ENCODE results near the gene FAM216B.

The FAM216B gene

GRCh38 chr13:42834946-42835345, 53.6 kb downstream of the FAM216B start:
- Histone ChIP-seq H3K4me3 (ENCODE audit: insufficient read depth, low read length, poor library complexity, severe bottlenecking) (no peak overlapping the region), H3F3A (ENCODE audit: insufficient read depth) (no peaks in the 10 kb centered on the region), H3K4me2 (ENCODE audit: low read depth, low read length, poor library complexity, severe bottlenecking) (no peak overlapping the region), H3K9me2 (replicated peaks; ENCODE audit: insufficient read depth, low read length) (no peaks in the 10 kb centered on the region), H3K36me3 (ENCODE audit: low read length) (no peaks in the 10 kb centered on the region), H3K79me2 (ENCODE audit: insufficient read depth, low read length) (no peaks in the 10 kb centered on the region), H3K9me3 (ENCODE audit: insufficient read depth, low read length) (no peaks in the 10 kb centered on the region), H3K9ac (ENCODE audit: low read length) (no peak overlapping the region), H3K27ac (ENCODE audit: low read depth, low read length) (no peak overlapping the region), H3K27me3 (ENCODE audit: low read length) (no peaks in the 10 kb centered on the region), H2AFZ (ENCODE audit: low read depth, low read length, severe bottlenecking) (no peak overlapping the region), H4K20me1 (ENCODE audit: low read depth, low read length) (no peaks in the 10 kb centered on the region)
- no peak for TF ChIP-seq CTCF (IDR thresholded peaks at IDR 0.05; ENCODE audit: insufficient read depth, low read length, poor library complexity, severe bottlenecking)

GRCh38 chr13:42836930-42837690, 55.7 kb downstream of the FAM216B start:
- Histone ChIP-seq H3K9me2 (replicated peaks; ENCODE audit: insufficient read depth, low read length) (no peaks in the 10 kb centered on the region), H3K27me3 (ENCODE audit: low read length) (no peaks in the 10 kb centered on the region), H3K9ac (ENCODE audit: low read length) (no peak overlapping the region)

More at GRCh38 chr13:42836930-42837690, 55.7 kb downstream of the FAM216B start:
- H4K20me1 ChIP-seq (ENCODE audit: low read depth, low read length): no peaks in the 10 kb centered on the region
- no peaks in the 10 kb centered on the region for H3K36me3 ChIP-seq (ENCODE audit: low read length)
- H3K4me3 ChIP-seq (ENCODE audit: insufficient read depth, low read length, poor library complexity, severe bottlenecking): no peak overlapping the region
- no peaks in the 10 kb centered on the region for H3K9me3 ChIP-seq (ENCODE audit: insufficient read depth, low read length)
- no peak overlapping the region for H3K27ac ChIP-seq (ENCODE audit: low read depth, low read length)
- no peak for TF ChIP-seq CTCF (IDR thresholded peaks at IDR 0.05; ENCODE audit: insufficient read depth, low read length, poor library complexity, severe bottlenecking)
- no peak for TF ChIP-seq EZH2phosphoT487 (conservative IDR thresholded peaks at IDR 0.05; ENCODE audit: low read length)
- H2AFZ ChIP-seq (ENCODE audit: low read depth, low read length, severe bottlenecking): no peak overlapping the region
- H3K4me2 ChIP-seq (ENCODE audit: low read depth, low read length, poor library complexity, severe bottlenecking): no peak overlapping the region
- no peaks in the 10 kb centered on the region for H3K79me2 ChIP-seq (ENCODE audit: insufficient read depth, low read length)
- no peaks in the 10 kb centered on the region for H3F3A ChIP-seq (ENCODE audit: insufficient read depth)
